NCI-H1436 (cell line): Measurements from ENCODE around the gene OR14J1.
"Not testable (repeated sequence)": the region's sequence is repeated elsewhere in the genome, so short reads cannot be mapped to it uniquely, and the experiment has no call there.

ENCODE experiments used
- DNase-seq: peaks from one replicate; lab custom pipeline; 2025; lab: John Stamatoyannopoulos, UW

OR14J1 gene, protein sequence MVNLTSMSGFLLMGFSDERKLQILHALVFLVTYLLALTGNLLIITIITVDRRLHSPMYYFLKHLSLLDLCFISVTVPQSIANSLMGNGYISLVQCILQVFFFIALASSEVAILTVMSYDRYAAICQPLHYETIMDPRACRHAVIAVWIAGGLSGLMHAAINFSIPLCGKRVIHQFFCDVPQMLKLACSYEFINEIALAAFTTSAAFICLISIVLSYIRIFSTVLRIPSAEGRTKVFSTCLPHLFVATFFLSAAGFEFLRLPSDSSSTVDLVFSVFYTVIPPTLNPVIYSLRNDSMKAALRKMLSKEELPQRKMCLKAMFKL

DNA sequence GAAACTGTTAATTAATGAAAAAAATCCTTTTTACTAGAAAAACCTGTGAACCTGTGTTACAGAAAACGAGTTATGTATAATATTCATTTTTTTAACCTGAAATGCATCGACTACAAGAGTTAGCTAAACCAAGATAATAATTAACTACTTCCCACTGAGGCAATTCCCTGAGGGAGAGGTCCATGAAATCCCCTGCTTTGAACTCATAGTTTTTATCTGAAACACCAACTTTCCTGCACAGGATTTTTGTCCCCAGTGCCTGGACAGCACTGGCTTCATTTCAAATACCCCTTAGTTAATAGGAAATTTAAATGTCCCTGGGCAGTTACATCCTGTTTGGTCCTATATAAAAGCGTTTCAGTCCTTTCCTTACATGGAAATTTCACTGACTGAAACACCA lies at the start of gene OR14J1:
Gene OR14J1 (plus strand): TSS at position 386 of the 400 bp plus-strand sequence. CDS start 4,989 bp downstream, outside the sequence.
- DNase-seq, result no peak

DNA sequence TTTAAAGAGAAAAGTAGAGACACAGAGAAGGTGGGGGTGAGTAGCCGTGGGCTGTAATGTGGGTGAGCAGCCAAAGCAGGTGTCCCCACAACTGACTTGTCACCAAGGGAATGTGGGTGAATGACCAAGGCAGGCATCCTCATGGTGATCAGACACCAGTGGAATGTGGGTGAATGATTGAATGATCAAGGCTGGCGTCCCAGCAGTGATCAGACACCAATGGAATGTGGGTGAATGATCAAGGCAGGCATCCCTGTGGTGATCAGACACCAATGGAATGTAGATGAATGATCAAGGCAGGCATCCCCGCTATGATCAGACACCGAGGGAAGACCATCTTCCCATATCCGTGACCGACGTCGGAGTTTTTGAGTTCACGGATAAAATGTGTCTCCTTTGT lies 49.8 kb upstream of the OR14J1 start:
- no peak for DNase-seq

DNA sequence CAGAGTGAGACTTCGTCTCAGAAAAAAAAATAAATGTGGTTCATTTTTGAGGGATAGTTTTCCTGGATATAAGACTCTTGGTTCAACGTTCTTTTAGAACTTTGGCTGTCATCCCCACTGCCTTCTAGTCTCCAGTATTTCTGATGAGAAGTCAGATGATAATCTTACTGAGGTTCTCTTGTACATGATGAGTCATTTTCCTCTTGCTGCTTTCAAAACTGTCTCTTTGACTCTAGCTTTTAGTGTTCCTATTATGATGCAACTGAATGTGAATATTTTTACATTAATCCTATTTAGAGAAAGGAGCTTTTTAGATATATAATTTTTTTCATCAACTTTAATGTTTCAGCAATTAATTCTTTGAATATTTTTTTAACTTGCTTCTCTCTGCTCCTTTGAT lies 46.0 kb upstream of the OR14J1 start:
- no peak for DNase-seq

DNA sequence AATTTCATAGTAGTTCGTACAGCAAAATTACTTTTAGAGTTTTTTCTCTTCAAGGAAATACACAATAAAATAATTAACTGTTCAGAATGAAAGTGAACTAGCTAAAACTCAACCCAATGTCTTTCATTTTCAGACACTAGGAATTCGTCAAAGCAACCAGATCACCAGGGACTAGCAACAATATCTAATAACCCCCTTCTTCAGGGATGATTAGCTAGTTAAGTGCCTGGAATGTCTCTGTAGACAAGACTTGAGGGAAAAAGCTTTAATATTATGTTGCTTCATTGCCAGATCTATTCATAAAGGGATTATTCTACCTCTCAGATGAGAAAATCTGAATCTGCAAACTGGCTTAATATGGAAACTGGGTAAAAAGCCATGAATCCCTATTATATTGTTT lies 41.8 kb upstream of the OR14J1 start:
- DNase-seq, result no peak

DNA sequence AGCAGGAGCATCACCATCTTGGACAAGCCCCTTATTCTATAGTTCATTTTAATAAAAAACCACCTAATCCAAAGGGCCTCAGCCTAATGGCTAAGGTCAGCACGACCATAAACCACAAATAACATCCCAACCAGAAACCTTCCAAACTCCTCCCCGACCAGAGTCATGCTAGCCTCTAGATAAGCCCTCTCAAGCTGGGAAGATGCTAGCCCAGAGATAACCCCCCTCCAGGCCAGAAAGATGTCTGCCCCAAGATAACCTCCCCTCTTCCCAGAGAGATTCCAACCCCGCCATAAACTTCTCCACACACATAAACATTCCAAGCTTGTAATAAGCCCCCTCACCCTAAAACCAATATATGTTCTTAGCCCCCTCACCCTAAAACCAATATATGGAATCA lies 38.5 kb upstream of the OR14J1 start:
- no peak for DNase-seq

DNA sequence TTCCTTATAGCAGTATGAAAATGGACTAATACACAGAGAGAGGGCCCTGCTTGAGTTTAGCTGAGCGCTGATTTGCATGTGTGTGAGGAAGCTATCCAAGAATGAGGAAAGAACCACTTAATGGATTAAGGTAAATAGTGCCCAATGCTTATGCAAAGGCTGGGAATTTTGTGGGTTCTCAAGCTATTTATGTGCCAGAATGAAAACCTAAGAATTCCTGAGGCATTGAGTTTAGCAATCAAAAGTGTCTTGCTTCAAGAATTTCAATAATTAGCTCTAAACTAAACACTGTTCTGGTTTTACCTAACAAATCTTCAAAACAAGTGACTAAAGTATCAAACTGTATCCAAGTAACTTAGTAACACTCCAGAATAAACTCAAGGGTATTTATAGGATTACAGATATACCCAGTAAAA lies 7.0 kb upstream of the OR14J1 start:
- DNase-seq, result no peak

DNA sequence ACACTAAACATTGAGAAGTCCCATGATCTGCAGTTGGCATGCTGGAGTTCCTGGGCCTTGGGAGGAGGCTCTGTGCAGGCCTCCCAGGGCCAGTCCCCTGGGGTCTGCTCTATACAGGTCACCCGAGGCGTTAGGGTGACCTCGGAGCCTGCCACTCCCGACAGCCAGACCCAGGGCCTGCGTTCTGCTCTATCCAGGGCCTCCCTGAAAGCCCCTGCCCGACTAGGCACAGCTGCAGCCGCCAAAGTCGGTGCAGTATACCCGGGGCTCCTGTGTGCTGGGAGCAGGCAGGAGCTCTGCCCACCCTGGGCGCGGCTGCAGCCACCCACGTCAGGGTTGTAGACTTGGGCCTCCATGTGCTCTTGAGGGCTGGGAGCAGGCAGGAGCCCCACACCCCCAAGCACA lies 6.3 kb upstream of the OR14J1 start:
- DNase-seq, result no peak

DNA sequence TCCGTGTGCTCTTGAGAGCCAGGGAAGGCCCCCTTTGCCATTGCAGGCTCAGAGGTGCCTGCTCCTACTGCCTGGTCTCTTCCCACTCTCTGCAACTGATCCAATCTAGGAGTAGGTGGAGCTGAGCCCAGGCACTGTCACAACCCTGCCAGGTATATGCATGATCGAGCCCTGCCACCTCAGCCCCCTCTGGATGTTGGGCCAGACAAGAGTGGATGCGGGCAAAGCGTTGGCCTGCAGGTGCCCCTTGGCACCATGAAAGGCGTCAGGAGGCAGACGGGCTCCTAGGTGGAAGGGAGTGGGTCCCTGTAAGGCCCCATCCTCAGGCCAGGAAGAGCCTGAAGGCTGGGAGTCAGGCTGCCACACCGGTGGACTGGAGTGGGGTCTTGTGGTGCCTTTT lies 5.9 kb upstream of the OR14J1 start:
- no peak for DNase-seq

DNA sequence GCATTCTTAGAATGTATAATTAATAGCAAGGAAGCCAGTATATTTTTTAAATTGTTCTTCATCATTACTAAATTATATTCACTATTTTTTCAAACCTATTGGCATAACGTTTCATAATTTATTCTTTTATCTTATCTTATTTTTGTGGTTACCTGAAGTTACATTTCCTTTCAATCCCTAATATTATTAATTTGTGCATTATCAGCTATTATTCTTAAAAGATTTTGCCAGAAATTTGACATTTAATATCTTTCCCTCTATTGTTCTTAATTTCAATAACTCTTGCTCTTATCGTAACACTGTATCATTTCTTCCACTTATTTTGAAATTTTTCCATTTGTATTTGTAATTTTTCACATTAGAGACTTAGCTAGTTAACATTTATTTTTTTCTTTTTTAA lies 18.4 kb downstream of the OR14J1 start:
- no peak for DNase-seq

DNA sequence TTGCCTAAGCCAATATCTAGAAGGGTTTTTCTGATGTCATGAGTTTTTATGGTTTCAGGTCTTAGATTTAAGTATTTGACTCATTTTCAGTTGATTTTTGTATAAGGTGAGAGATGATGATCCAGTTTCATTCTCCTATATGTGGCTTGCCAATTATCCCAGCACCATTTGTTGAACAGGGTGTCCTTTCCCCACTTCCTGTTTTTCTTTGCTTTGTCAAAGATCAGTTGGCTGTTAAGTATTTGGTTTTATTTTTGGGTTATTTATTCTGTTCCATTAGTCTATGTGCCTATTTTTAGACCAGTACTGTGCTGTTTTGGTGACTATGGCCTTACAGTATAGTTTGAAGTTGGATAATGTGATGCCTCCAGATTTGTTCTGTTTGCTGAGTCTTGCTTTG lies 21.8 kb downstream of the OR14J1 start:
- DNase-seq, result not testable (repeated sequence)

DNA sequence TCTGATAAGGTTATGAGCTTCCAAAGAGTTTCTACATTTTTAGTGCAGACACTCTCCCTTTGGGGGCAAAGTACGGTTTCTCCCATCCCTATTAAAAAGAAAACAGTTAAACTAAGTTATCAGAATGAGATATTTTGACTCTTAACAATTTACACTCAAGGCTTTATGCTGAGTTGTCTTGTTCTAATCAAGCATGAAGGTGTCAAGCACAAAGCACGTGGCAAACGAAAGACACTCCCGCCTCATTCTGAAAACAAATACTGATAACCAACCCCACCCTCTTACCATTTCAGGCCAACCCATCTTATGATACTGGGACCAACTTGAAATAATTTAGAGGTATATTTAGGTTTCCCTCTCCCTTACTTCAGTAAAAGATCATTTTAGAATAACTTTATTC lies 24.3 kb downstream of the OR14J1 start:
- DNase-seq, result no peak

DNA sequence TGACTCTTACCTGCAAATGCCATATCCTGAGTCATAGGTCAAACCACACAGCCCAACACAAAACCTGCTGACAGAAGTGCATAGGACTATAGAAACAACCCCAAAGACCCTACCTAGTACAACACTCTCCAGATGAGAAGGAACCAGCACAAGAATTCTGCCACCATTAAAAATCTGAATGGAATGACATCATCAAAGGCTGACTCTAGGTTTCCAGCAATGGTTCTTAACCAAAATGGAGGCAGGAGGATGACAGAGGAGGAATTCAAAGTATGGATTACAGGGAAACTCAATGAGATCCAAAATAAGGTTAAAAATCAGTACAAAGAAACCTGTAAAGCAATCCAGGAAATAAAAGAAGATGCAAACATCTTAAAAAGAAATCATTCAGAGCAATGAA lies 31.2 kb downstream of the OR14J1 start:
- DNase-seq, result no peak

DNA sequence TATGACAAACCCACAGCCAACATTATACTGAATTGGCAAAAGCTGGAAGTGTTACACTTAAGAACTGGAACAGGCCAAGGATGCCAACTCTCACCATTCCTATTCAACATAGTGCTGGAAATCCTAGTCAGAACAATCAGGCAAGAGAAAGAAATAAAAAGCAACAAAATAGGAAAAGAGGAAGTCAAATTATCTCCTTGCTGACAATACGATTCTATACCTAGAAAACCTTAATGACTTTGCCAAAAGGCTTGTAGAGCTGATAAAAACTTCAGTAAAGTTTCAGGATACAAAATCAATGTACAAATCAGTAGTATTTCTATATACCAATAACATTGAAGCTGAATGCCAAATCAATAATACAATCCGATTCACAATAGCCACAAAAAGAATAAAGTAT lies 34.8 kb downstream of the OR14J1 start:
- no peak for DNase-seq

DNA sequence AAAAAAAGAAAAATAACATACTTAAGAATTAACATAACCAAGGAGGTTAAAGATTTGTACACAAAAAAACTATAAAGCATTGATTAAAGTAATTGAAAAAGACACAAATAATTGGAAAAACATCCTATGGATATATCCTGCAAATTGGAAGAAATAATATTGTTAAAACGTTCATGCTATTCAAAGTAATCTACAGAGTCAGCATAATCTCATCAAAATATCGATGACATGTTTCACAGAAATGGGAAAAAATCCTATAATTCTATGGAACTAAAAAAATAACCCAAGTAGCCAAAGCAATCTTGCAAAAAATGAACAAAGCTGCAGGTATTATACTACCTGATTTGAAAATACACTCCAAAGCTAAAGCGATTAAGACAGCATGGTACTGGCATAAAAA lies 43.9 kb downstream of the OR14J1 start:
- no peak for DNase-seq

DNA sequence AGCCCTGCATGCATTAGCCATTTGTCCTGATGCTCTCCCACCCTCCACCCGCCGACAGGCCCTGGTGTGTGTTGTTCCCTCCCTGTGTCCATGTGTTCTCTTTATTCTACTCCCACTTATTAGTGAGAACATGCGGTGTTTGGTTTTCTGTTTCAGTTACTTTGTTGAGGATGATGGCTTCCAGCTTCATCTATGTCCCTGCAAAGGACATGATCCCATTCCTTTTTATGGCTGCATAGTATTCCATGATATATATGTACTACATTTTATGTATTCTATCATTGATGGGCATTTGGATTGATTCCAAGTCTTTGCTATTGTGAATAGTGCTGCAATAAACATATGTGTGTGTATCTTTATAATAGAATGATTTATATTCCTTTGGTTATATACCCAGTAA lies 47.8 kb downstream of the OR14J1 start:
- DNase-seq, result not testable (repeated sequence)

DNA sequence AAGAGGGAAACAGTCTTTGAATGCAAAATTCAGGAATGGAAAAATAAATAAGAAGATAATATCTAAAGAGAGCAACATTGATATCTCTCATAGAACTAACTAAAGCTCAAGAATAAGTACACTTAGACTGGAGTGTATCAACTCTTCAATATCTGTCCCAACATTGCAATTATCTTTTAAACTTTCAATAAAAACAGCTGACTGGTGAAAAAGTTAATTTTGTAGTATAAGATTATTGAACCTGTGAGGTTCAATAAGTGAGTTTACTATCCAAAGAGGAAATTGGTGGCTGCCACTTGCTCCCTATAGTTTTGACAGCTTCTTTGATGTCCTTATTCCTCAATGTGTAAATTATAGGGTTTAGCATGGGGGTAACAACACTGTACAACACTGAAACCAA lies 53.5 kb downstream of the OR14J1 start:
- DNase-seq, result no peak

DNA sequence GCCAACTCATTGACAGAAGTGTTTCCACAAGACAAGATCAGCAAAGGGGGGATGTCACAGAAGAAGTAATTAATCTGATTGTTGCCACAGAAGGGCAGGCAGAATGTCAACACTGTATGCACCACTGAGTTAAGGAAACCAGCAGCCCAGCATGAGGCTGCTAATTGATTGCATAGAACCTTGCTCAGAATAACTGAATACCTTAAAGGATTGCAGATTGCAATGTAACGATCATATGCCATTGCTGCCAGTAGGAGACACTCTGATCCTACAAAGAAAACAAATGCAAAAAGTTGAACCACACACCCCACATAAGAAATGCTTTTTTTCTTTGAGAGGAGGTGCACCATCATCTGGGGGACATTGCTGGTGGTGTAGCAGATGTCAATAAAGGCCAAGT lies 54.1 kb downstream of the OR14J1 start:
- DNase-seq, result no peak
